NCI-H1105 (cell line): ENCODE results near the gene STRN3.
"Not testable (repeated sequence)": the region's sequence is repeated elsewhere in the genome, so short reads cannot be mapped to it uniquely, and the experiment has no call there.

Source experiments
- DNase-seq: peaks from one replicate; lab custom pipeline; 2025; lab: John Stamatoyannopoulos, UW

The STRN3 gene

DNA sequence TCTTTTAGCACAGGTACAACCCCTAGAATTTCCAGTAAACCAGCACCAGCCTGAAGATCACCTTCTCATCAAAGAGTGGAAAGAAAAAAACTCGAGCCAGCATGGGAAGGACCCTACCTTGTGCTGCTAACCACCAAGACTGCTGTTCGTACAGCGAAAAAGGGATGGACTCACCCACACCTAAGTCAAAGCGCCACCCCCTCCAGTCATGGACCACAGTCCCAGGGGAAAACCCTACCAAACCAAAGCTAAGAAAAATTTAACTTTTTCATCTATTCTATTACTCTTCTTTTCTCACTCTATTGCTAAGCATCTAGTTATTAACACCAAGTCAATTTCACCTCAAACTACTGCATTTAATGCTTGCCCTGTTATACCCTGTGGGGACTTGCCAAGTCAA lies 56.4 kb downstream of the STRN3 start:
- DNase-seq, result not testable (repeated sequence)

DNA sequence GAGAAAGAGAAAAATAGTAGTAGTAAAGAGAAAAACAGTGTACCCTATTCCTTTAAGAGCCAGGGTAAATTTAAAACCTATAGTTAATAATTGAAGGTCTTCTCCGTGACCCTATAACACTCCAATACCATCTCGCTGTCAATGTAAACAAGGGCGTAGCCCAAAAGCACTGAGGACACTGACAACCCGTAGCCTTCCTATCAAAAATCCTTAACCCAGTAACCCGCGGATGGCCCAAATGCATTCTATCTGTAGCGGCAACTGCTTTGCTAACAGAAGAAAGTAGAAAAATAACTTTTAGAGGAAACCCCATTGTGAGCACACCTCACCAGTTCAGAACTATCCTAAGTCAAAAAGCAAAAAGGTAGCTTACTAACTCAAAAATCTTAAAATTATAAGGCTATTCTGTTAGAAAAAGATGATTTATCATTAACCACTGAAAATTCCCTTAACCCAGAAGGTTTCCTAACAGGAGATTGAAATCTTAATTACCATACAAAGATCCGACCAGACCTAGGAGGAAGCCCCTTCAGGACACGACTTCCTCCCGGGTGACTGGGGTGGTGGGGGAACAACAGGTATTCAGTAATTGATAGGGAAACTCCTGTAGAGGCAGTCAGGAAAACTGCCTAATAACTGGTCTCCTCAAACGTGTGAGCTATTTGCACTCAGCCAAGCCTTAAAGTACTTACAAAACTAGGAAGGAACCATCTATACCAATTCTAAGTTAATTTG lies 58.6 kb downstream of the STRN3 start:
- DNase-seq, result not testable (repeated sequence)

DNA sequence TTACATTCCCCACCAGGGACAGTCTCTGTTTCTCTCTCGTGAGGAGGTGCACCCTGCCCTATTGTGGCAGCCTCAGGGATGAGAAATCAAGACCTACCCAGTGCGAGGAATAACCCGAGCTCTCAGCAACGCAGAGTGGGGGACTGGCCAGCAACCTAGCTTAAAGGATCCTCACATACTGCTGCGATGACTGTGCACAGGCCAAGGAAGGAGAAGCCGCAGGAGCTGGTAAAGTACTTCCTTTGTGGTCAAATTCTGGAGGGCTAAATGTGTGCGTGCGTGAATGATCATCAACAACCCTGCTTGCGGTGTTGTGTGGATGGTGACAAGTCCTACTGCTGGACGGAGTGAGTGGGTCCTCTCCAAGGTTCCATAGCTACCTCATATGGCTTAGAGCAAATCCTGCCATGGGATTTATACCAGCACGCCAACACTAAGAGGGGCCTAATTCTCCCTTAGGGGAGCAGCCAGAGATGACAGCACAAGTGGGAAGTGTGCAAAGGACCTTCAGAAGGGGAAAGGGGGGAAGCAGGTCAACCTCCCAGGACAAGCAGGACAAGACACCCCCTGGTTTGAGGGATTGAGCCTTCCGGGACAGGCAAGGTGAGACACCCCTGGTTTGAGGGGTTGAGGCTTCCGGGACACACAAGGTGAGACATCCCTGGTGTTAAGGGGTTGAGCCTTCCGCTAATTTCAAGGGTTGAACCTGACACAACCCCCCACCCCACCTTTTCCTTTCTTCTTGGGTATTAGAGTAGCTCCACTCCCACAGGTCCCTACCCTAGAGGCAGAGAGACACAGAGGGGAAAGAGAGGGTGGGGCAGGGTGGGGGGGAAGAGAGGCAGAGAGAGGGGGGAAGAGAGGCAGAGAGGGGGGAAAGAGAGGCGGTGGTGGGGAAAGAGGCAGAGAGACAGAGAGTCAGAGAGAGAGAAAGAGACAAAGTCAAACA lies 59.5 kb downstream of the STRN3 start:
- no peak for DNase-seq

DNA sequence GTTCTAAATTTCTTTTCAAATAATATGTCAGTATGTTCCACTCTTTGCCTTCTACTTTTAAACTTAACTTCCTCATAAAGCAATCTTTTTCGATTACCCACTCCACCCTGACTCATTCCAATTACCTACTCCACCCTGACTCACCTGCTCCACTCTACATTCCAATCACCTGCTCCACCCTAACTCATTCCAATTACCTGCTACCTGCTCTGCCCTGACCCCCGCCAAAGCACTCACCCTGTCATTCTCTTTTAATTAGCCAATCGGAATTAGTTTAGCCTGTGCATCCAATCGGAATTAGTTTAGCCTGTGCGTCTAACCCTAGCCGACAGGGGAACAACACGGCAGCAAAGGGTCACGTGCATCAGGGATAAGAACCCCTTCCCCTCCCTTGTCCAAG lies 60.3 kb downstream of the STRN3 start:
- DNase-seq, result not testable (repeated sequence)

DNA sequence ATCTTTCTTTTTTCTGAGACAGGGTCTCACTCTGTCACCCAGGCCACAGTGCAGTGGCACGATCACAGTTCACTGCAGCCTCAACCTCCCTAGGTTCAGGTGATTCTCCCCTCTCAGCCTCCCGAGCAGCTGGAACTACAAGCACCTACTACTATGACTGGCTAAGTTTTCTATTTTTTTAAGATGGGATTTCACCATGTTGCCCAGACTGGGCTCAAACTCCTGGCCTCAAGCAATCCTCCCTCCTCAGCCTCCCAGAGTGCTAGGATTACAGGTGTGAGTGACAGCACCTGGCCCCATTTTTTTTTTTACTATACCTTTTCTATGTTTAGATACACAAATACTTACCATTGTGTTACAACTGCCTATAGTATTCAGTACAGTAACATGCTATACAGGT lies 63.6 kb downstream of the STRN3 start:
- not testable (repeated sequence) for DNase-seq

DNA sequence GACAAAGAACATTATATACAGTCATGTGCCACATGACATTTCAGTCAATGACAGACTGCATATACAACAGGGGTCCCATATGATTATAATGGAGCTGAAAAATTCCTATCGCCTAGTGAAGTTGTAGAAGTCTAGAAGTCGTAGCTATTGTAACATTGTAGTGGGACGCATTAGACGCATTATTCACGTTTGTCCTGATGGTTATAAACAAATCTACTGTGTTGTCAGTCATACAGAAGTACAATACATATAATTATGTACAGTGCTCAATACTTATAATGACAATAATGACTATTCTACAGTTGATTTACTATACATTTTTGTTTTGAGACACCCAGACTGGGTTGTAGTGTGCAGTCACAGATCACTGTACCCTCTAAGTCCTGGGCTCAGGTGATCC lies 64.8 kb downstream of the STRN3 start:
- DNase-seq, result no peak

DNA sequence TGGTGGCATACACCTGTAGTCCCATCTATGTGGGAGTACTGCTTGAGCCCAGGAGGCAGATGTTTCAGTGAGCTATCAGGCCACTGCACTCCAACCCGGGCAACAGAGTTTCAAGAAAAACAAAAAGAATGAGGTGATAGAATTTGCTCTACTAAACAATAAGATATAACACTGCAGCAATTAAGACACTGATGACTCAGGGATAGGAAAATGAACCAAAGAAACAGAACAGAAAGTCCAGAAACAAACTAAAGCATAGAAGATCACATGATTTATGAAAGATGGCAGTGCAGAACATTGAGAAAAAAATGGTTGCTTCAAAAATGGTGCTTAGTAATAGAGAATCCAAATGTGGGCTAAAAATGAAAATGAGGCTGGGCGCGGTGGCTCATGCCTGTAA lies 66.0 kb downstream of the STRN3 start:
- DNase-seq, result no peak

DNA sequence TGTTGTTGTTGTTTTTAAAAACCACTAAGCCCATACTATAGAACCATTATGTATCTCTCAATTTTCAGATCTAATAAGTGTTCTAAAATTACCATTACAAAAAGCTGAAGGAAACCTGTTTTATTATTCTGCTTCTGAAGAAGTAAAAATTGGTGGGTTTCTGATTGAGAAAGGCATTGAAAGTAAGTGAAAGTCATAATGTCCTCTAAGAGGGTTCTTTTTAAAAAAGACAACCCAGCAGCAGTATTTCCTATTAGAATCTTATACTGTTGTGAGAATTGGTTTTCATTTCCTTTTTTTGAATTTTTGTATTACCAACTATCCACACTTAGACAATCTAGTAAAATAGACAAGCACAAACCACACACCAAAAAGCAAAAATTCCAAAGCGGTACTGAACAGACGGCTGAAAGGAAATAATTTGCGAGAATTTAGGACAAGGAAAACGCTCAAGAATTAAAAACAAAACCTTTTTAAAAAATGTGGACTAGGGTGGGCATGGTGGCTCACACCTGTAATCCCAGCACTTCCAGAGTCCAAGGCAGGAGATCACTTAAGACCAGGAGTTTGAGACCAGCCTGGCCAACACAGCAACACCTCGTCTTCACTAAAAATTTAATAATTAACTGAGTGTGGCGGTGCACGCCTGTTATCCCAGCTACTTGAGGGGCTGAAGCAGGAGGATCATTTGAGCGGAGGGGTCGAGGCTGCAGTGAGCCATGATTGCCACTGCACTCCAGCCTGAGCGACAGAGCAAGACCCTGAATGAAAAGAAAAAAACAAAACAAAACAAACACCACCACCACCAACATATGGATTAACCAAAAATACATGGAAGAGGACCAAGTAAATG lies 67.4 kb downstream of the STRN3 start:
- no peak for DNase-seq

DNA sequence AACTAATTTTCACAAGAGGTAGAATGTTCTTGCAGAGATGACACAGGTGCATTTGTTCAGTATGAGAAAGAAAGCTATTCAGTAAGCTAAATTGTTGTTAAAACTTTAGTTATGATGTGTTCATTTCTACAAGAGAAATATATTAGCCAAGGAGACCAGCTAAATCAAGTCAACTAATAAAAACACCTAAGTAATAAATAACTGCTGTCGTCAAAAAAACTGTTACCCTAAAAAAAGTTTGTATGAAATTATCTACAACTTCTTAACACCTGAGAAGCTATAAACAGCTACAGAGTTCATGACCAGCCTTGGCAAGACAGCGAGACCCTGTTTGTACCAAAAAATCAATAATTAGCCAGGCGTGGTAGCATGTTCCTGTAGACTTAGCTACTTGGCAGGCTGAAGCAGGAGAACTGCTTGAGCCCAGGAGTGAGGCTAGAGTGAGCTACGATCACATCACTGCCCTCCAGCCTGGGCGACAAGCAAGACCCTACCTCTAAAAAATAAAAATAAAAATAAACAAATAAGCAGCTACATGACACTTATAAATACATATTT lies 68.3 kb downstream of the STRN3 start:
- no peak for DNase-seq

DNA sequence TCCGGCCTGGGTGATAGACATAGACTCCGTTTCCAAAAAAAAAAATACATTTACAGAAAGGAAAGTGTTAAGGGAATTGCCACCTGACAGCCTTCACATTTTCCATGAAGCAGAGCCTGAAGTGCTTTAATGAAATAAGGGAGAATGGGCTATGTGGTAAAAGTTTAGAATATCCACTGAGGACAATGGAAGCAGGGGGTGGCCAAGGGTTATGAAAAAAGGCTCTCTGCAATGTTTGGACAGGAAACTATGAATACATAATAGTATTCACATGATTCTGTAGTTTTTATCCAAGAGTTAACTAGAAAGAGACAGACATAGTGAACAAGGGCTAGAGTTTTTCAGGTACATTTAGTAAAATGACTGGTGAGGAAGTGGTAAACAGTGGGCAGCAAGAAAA lies 76.5 kb downstream of the STRN3 start:
- DNase-seq, result no peak

DNA sequence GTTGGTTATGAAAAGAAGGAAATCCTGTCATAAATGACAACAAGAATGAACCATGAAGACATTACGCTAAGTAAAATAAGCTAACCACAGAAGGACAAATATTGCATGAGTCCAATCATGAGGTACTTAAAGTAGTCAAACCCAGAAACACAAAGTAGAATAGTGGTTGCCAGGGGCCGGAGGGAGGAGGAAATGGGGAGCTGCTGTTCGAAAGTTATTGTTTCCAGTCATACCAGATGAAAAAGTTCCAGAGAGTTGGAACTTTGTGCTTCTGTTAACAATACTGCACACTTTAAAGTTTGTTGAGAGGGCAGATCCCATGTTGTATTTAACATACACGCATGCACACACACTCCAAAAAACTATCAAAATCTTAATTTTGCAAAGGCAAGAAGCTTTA lies 82.5 kb downstream of the STRN3 start:
- DNase-seq, result no peak

DNA sequence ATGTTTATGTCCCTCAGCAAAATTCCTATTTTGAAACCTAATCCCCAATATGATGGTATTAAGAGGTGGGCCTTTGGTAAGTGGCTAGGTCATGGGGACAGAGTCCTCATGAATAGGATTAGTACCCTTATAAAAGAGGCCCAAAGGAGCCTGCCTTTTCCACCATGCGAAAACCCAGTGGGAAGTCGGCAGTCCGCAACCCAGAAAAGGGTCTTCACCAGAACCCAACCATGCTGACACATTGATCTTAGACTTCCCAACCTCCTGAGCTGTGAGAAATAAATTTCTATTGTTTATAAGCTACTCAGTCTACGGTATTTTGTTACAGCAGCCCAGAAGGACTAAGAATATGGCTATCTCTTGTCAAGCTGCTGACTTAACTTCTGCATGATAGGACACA lies 85.3 kb downstream of the STRN3 start:
- DNase-seq, result no peak

DNA sequence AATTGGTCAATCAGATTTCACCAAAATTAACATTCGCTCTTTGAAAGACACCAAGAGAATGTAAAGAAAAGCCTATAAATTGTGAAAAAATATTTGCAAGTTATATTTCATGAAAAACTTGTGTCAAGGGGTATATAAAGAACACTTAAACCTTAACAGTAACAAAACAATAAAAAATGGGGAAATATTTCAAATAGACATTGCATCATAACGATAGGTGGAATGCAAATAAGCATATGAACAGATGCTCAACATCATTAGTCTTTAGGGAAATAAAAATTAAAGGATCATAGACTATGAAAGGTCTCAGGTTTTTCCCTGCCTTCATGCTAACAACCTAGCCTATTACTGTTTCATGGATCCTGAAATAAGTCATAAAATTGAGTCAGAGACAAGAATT lies 87.6 kb downstream of the STRN3 start:
- no peak for DNase-seq

DNA sequence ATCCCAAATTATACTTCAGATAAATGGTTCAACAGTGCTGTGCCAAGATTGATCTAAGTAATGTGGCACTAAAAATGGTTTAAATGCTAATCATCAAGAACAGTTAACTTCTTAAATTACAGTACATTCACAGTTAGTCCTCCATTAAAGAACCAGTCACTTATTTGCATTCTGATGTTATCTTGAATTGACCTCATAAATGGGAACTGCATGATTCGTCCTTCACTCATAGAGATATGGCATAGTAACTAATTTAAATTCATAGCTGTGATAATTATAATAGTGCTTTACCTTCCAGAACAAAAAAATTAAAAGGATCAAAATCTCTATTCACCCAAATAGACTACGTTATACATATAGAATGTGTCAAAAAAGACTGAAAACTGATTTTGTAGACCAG lies 90.7 kb downstream of the STRN3 start:
- DNase-seq, result no peak

DNA sequence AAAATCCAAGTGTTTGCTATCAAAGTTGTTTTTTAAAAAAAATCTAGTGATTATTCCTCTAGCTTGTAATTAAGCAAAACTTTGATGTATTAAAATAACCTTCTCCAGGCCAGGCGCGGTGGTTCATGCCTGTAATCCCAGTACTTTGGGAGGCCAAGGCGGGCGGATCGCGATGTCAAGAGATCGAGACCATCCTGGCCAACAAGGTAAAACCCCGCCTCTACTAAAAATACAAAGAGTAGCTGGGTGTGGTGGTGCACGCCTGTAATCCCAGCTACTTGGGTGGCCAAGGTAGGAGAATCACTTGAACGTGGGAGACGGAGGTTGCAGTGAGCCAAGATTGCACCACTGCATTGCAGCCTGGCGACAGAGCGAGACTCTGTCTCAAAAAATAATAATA lies 92.2 kb downstream of the STRN3 start:
- not testable (repeated sequence) for DNase-seq

DNA sequence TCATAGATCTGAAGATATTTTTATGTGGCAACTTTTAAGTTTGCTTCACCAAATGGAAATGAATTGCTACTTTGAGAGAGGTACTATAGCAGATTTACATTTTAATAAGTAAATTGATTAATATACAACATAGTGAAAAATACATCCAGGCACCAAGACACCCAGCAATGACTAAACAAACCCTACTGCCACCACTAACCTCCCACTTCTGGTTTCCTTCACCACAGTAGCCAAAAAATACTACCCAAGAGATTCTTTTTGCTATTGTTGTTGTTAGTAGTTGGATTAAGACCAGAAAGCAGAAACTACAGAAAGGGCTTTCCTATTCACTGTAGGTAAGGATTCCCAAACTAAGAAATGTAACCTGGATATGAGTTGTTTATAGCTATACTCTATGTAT lies 97.7 kb downstream of the STRN3 start:
- no peak for DNase-seq

DNA sequence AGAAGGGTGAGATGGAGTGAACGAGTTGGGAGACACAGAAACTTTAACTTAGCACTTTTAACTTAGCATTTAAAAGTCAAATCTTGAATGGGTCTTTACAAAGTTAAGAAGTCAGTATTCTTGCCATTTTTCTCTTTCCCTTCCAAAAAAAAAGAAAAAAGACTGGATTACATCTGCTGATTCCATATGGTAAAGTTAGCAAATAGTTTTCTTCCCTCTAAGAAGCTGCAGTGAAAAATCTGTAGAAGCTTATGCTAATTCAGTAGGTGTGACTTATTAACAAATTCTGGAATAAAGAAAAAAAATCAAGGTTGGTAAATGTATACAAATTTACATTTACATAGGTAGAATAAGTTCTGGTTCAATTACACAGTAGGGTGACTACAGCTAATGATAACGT lies 100.9 kb downstream of the STRN3 start:
- no peak for DNase-seq

DNA sequence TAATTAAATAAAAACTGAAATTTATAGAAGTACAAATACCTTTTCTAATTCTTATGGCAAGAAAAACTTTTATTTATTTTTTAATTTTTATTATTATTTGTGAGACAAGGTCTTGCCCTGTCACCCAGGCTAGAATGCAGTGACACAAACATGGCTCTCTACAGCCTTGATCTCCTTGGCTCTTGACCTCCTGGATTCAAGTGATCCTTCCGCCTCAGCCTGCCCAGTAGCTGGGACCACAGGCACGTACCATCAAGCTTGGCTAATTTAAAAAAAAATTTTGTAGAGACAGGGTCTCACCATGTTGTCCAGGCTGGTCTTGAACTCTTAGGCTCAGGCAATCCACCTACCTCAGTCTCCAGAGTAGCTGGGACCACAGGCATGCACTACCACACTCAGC lies 104.4 kb downstream of the STRN3 start:
- DNase-seq, result no peak

DNA sequence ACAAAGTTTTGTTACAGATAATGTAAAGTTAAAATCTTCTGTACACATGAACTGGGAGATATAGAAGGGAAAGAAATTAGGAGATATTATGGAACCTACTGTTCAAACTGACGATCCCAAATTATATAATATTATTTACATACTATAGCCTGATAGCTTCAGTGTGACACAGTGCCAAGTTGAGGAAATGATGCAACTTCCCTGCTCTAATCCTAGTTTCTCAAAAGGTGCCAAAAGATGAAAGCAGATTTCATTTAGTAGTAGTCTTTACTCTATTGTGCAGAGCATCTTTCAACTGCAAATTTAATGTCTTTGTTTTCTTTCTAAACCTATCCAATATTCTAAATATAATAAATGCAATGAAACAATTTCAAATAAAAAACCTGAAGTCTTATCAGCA lies 104.9 kb downstream of the STRN3 start:
- no peak for DNase-seq

DNA sequence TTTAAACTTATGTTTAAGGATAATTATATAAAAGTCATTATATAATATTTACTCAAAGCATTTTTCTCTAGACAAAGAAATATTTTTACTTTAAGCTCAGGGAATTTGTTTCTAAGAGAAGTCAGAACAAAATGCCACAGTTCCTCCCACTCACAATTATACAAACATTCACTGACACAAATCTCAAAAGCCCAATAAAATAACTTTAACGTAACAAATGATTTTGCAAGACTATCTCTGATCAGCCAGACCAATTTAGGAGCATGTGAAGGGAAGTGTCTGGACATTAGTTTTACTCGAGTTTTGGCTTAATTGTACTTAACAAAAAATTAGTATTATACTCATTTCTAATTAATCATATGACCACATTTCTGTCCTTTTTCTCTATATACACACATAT lies 110.6 kb downstream of the STRN3 start:
- no peak for DNase-seq

DNA sequence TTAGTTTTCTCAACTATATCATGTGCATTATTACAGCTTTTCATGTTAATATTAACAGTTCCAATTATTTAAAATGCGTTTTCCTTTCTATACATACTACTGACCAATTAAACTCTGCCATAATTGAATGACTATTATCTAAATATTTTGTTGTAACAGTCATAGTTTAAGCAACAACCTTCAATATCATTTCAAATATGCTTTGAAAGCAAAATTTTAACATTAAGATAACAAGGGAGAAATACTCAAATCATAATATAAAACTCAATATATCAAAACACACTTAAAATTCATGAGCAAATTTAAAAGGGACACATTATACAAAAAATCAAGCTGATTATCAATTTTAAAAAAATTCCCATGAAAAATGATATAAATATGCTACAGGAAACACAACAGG lies 111.4 kb downstream of the STRN3 start:
- DNase-seq, result no peak

DNA sequence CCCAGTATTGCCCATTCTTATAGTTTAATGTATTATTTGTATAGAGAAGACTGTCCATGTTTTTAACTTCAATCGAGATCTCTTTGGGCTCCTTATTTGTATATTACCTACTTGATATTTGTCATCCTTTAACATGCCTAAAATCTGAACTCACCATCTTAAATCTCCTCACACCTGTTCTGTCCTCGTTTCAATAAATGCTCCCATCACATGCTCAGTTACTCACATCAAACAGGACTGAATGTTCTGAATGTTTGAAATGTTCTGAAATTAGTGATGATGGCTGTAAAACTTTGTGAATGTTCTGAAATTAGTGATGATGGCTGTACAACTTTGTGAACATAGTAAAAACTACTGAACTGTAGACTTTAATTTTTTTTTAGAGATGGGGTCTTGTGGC lies 117.4 kb downstream of the STRN3 start:
- no peak for DNase-seq
